Panc1 (cell line): ENCODE results near the gene SEMA4D. TPM values are rescaled to one million over a fixed set of nuclear protein-coding genes. Genes with fewer than 3 reads are reported as not detected.

ENCODE experiments used
- ATAC-seq: fragments of 200-7000 bp; cut with Tn5 transposase; 2 replicates; pipeline ENCODE4 v1.9.1; 2020; ENCODE audit warnings: mild to moderate bottlenecking, moderate library complexity
- BruUV-seq: library from RNA; stranded (reverse); fragments of 400-500 nt; replicated peaks from 2 replicates; lab custom pipeline; 2021; lab: Mats Ljungman, UMichigan
- CTCF ChIA-PET: fragments of 300-600 bp; sonication (Branson Sonifier 250); formaldehyde crosslinking; loops from one replicate; lab custom pipeline; 2022; ENCODE audit warnings: antibody characterized with exemption; lab: Charles Lee
- POLR2A ChIA-PET: fragments of 300-600 bp; sonication (Branson Sonifier 250); formaldehyde crosslinking; loops from one replicate; lab custom pipeline; 2022; ENCODE audit warnings: antibody characterized with exemption; lab: Charles Lee
- DNase-seq: peaks from one replicate; pipeline ENCODE4 v3.0.0-alpha.2; 2010; ENCODE audit warnings: low read depth, low spot score
- H3K27ac ChIP-seq: 2 replicates; pipeline ENCODE4 v1.5.1; 2011; ENCODE audit warnings: mild to moderate bottlenecking, low read length, inconsistent platforms
- H3K27me3 ChIP-seq: fragments of 200-500 bp; sonication (Bioruptor generic); 2 replicates; pipeline ENCODE4 v1.6.0; 2014; ENCODE audit warnings: low read length, inconsistent platforms; ENCODE audit not compliant: control insufficient read depth, insufficient read depth
- H3K36me3 ChIP-seq: fragments of 200-500 bp; sonication (Bioruptor generic); 2 replicates; pipeline ENCODE4 v1.5.1; 2014; ENCODE audit warnings: inconsistent platforms, mild to moderate bottlenecking, low read length, moderate library complexity; ENCODE audit not compliant: control insufficient read depth, insufficient read depth
- H3K4me1 ChIP-seq: 2 replicates; pipeline ENCODE4 v1.5.1; 2011; ENCODE audit warnings: inconsistent platforms, mild to moderate bottlenecking, low read length, moderate library complexity; ENCODE audit not compliant: control insufficient read depth, insufficient read depth
- H3K4me3 ChIP-seq, 2 experiments: 2 replicates each; pipeline ENCODE4 v1.5.1; 2011 to 2012; ENCODE audit warnings: low read depth in 2 of 2, low read length in 2 of 2, mild to moderate bottlenecking in 2 of 2, inconsistent platforms in 1 of 2, moderate library complexity in 1 of 2
- H3K9me3 ChIP-seq: fragments of 200-500 bp; sonication (Bioruptor generic); 2 replicates; pipeline ENCODE4 v1.5.1; 2014; ENCODE audit warnings: low read depth, mild to moderate bottlenecking, inconsistent platforms, low read length, moderate library complexity; ENCODE audit not compliant: control insufficient read depth, insufficient read depth
- POLR2AphosphoS5 ChIP-seq: IDR thresholded peaks from 2 replicates; pipeline ENCODE4 v1.6.1; 2012; ENCODE audit warnings: mild to moderate bottlenecking, low read depth, low read length, moderate library complexity
- SIN3A ChIP-seq: IDR thresholded peaks from 2 replicates; pipeline ENCODE4 v1.6.1; 2012; ENCODE audit warnings: low read depth, mild to moderate bottlenecking, low read length, moderate library complexity, borderline replicate concordance; ENCODE audit not compliant: insufficient read depth
- TCF7L2 ChIP-seq: IDR thresholded peaks from 2 replicates; pipeline ENCODE4 v1.6.1; 2011; ENCODE audit warnings: mild to moderate bottlenecking, low read depth, low read length, inconsistent platforms
- in situ Hi-C: cut with HindIII; loops from 2 replicates; pipeline ENCODE4 v1.10.0; 2016; ENCODE audit warnings: low sequenced_read_pairs, low pct_unique_long_range_greater_than_20kb
- intact Hi-C: fragments of 100-400 bp; cut with micrococcal nuclease; formaldehyde crosslinking; loops from one replicate; pipeline ENCODE4 v1.10.0; 2022; ENCODE audit not compliant: unreplicated experiment
- total RNA-seq: library from RNA; stranded (reverse); gene quantifications from one replicate; pipeline ENCODE4 v1.2.1, GENCODE V29; 2021; ENCODE audit not compliant: unreplicated experiment
- TF ChIP-seq, protein P1 (sequence below): fragments of 450-650 bp; IDR thresholded peaks from 2 replicates; pipeline ENCODE4 v1.5.1; 2017; ENCODE audit warnings: mild to moderate bottlenecking
- TF ChIP-seq, protein P2 (sequence below), 2 experiments: IDR thresholded peaks; 2 replicates each; pipeline ENCODE4 v1.6.1; 2011 to 2012; ENCODE audit warnings: low read depth in 2 of 2, control low read depth in 1 of 2, low read length in 1 of 2, mild to moderate bottlenecking in 1 of 2, moderate library complexity in 1 of 2; ENCODE audit not compliant: insufficient read depth in 1 of 2

The SEMA4D gene
- total RNA-seq, 1 experiment from 2014 or later = 6.5 TPM

DNA sequence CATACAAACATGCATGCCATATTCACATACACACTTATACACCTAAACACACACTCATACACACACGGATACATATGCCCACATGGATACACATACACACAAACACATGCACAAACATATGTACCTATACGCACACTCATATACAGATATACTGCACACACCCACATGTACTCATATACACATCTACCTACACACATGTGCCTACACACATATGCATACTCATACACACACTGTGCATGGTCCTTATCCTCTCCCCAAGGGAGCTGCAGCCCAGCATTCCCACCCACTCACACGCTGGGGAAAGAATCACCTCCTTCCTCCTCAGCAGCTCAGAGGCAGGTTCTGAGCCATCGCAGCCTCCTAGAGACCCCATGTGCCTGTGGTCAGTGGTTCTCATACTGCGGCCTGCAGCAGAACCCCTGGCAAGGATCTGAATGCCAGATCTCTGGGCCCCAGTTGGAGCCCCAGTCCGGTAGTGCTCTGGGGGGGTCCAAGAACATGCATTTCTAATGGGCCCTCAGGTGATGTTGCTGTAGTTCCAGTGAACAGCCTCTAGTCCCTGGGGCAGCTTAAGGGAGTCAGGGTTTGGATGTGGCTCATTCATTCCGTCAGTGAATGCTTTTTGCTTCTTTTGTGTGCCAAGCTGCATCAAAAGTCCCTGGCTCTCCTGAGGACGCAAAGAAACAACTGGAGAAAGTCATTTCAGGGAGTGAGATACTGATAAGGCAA is 39.0 kb downstream of the SEMA4D start:
- H3K27ac ChIP-seq = no peak overlapping the region
- DNase-seq (no peak), ATAC-seq (no peak)
- in situ Hi-C loops (no loop called here), intact Hi-C loops (no loop called here)
- POLR2A ChIA-PET = no interaction called here
- TF ChIP-seq POLR2AphosphoS5 = no peak
- no peak for TF ChIP-seq SIN3A
- TF ChIP-seq, protein P1, sequence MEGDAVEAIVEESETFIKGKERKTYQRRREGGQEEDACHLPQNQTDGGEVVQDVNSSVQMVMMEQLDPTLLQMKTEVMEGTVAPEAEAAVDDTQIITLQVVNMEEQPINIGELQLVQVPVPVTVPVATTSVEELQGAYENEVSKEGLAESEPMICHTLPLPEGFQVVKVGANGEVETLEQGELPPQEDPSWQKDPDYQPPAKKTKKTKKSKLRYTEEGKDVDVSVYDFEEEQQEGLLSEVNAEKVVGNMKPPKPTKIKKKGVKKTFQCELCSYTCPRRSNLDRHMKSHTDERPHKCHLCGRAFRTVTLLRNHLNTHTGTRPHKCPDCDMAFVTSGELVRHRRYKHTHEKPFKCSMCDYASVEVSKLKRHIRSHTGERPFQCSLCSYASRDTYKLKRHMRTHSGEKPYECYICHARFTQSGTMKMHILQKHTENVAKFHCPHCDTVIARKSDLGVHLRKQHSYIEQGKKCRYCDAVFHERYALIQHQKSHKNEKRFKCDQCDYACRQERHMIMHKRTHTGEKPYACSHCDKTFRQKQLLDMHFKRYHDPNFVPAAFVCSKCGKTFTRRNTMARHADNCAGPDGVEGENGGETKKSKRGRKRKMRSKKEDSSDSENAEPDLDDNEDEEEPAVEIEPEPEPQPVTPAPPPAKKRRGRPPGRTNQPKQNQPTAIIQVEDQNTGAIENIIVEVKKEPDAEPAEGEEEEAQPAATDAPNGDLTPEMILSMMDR = no peak
- TF ChIP-seq TCF7L2 = no peak
- TF ChIP-seq, protein P2, sequence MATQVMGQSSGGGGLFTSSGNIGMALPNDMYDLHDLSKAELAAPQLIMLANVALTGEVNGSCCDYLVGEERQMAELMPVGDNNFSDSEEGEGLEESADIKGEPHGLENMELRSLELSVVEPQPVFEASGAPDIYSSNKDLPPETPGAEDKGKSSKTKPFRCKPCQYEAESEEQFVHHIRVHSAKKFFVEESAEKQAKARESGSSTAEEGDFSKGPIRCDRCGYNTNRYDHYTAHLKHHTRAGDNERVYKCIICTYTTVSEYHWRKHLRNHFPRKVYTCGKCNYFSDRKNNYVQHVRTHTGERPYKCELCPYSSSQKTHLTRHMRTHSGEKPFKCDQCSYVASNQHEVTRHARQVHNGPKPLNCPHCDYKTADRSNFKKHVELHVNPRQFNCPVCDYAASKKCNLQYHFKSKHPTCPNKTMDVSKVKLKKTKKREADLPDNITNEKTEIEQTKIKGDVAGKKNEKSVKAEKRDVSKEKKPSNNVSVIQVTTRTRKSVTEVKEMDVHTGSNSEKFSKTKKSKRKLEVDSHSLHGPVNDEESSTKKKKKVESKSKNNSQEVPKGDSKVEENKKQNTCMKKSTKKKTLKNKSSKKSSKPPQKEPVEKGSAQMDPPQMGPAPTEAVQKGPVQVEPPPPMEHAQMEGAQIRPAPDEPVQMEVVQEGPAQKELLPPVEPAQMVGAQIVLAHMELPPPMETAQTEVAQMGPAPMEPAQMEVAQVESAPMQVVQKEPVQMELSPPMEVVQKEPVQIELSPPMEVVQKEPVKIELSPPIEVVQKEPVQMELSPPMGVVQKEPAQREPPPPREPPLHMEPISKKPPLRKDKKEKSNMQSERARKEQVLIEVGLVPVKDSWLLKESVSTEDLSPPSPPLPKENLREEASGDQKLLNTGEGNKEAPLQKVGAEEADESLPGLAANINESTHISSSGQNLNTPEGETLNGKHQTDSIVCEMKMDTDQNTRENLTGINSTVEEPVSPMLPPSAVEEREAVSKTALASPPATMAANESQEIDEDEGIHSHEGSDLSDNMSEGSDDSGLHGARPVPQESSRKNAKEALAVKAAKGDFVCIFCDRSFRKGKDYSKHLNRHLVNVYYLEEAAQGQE (IDR thresholded peaks at IDR 0.05; ENCODE audit: insufficient read depth in 1 of 2, low read depth in 2 of 2, low read length in 1 of 2) = no peak
- no peak overlapping the region for H3K4me3 ChIP-seq
- no peaks in the 10 kb centered on the region for H3K9me3 ChIP-seq
- H3K27me3 ChIP-seq = no peaks in the 10 kb centered on the region
- no peaks in the 10 kb centered on the region for H3K36me3 ChIP-seq
- no TSS peak for BruUV-seq
- CTCF ChIA-PET = no interaction called here
- no peaks in the 10 kb centered on the region for H3K4me1 ChIP-seq

DNA sequence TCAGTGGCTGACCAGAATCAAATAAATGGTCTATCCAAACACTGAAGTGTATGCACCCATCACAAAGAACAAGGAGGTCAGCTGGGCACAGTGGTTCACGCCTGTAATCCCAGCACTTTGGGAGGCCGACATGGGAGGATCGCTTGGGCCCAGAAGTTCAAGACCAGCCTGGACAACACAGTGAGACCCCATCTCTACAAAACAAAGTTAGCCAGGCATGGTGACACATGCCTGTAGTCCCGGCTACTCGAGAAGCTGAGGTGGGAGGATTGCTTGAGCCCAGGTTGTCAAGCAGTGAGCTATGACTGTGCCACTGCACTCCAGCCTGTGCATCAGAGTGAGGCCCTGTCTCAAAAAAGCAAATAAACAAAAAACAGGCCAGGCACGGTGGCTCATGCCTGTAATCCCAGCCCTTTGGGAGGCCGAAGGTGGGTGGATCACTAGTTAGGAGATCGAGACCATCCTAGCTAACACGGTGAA is 40.5 kb downstream of the SEMA4D start:
- Histone ChIP-seq H3K4me1 (no peaks in the 10 kb centered on the region), H3K27me3 (no peaks in the 10 kb centered on the region), H3K9me3 (no peaks in the 10 kb centered on the region), H3K36me3 (no peaks in the 10 kb centered on the region), H3K4me3 (no peak overlapping the region), H3K27ac (no peak overlapping the region)
- intact Hi-C loops = no loop called here
- ATAC-seq (no peak), DNase-seq (no peak)
- ChIA-PET CTCF (interaction anchor here (0.7 kb wide), 1 partner anchor 830 kb away, joined by 3 read pairs; no protein-coding TSS in a partner anchor), POLR2A (no interaction called here)
- TF ChIP-seq POLR2AphosphoS5 = no peak
- no peak for TF ChIP-seq SIN3A
- TF ChIP-seq, protein P1 = no peak
- TF ChIP-seq TCF7L2 = no peak
- TF ChIP-seq, protein P2 (IDR thresholded peaks at IDR 0.05; ENCODE audit: insufficient read depth in 1 of 2, low read depth in 2 of 2, low read length in 1 of 2) = no peak
- BruUV-seq = no TSS peak
- in situ Hi-C loops = no loop called here
